Stimulated activated CD4-positive, alpha-beta T cell treated with anti-CD3 and anti-CD28 coated beads, TNF-alpha, amount 100 ng/mL, for 48 hours (primary cell): ENCODE measurements around the gene ICA1.

ENCODE experiments used
- DNase-seq, 3 donors: peaks; one replicate each; pipeline ENCODE4 v3.0.0-alpha.2; 2020; ENCODE audit warnings: low read depth in 3 of 3

ICA1 gene

GRCh38 chr7:8161364-8161828, 100.6 kb downstream of the ICA1 start:
- no peak for DNase-seq

DNA sequence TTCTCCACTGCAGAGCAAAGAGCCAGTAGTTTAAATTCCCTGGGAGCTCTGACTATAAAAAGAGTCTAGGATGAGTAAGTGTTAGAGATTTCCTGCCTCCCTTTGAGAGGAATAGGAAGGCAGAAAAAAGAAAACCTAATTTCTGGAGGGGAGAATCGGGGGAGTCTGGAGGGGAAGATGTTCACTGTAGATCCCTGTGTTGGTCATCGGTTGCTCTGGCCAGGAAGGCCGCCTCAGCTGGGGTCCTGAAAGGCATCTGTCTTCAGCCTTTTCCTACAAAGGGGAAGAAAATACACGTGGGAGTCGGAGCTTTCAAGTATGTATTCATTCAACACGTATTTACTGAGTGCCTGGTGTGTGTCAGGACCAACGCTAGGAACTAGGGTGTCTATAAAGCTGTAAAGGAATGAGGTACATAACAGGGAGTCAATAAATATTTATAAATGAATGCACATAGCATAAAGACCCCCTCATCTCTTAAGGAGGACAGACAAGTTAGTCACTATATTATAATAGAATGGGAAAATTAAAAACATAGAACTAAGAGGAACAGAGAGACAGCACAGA, 101.1 kb downstream of the ICA1 start:
- no peak for DNase-seq

- DNase-seq, result no peak
Observed at GRCh38 chr7:8160250-8160649, 101.7 kb downstream of the ICA1 start.

GRCh38 chr7:8159595-8159994, 102.4 kb downstream of the ICA1 start:
- DNase-seq, result no peak

- no peak for DNase-seq
Observed at GRCh38 chr7:8157296-8157695, 104.7 kb downstream of the ICA1 start.

DNA sequence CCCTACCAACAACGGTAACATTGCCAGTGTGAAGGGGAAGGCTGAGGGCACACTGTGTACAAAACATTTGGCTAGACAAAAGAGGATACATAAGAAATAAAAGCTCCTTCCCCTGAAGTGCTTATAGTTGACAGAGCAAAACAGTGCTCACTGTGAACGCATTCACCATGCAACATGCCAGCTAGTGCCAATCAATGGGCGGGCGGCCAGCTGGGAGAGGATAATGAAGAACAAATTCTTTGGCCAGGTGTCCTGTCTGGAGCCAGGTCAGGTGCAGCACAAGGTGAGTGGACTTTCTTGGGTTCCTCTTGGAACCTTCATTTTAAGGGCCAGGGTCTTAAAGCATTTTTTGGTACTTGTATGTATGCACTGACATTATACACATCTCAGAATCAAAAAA, 106.1 kb downstream of the ICA1 start:
- DNase-seq, result no peak

DNA sequence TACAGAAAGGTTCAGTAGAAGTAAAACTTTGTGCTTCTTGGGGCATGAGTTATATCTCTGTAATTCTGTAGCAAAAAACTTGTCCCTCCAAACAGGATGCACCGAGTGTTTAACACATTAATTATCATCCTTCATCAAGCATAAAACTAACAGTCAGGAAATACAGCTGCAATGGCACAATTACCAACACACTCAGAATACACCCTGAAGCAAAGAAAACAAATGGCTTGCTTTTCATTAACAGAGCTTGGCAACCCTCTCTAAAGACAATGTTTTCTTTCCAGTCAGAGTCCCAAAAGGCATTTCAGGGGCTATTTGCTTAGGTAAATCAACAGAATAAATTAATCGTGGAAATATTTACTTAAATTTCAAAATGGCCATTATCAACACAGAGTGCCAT, 107.7 kb downstream of the ICA1 start:
- no peak for DNase-seq

GRCh38 chr7:8152489-8153192, 109.3 kb downstream of the ICA1 start:
- no peak for DNase-seq

GRCh38 chr7:8151161-8151725, 110.7 kb downstream of the ICA1 start:
- no peak for DNase-seq

- DNase-seq, result no peak
Observed at GRCh38 chr7:8149222-8149621, 112.7 kb downstream of the ICA1 start.

DNA sequence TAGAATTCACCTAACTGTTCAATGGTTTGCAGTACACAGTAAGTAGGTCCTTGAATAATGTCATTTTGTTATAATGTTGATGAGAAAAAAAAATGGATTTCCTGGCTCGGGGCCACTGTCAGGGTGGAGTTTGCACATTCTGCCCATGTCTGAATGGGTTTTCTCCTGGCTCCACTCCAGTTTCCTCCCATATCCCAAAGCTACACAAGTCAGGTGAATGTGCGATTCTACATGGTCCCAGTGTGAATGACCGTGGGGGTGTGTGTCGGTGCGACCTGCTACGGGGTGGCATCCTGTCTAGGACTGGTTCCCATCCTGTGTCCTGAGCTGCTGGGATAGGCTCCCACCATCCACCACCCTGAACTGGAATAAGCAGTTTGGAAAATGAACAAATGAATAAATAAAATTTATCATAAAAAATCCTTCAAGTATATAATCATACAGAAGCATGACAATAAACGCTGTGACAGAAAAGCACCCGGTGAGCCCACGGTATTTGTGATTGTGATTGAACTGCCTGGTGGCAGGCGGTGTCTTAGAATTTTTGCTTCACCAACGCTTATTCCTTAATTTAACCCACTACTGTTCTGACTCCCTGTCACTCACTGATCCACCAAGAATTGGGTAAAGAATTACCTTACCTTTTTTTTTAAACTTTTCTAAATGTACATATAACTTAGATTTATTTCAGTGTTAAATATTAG, 114.1 kb downstream of the ICA1 start:
- DNase-seq, result no peak

DNA sequence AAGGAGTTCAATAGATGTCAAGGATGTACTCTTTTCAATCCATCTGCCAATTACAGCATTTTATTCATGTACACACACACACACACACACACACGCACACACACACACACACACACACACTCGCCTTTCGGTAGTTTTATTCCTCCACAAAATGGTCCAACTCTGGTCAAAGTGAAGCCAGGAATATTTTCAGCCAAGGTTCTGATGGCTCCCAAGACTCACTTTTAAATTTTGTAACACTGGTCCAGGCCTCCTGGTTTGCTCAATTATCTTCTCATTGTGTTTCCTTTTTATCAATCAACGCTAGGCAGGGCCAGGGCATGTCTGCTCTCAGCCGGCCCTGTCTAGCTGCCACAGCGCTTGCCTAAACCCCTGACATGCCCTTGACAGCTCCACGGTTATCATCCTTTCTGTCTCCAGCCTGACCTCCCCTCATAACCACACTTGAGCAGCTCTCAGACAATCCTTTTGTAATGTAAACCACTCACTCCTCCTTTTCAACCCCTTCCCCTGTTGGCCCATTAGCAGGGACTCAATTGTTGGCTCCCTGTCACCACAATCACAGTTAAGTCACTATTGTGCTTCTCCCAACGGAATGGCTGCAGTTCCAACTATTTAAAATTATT, 115.1 kb downstream of the ICA1 start:
- DNase-seq, result no peak

- no peak for DNase-seq
Observed at GRCh38 chr7:8146106-8146787, 115.7 kb downstream of the ICA1 start.

GRCh38 chr7:8144856-8145255, 117.1 kb downstream of the ICA1 start:
- no peak for DNase-seq

GRCh38 chr7:8143151-8143874, 118.7 kb downstream of the ICA1 start:
- DNase-seq, result no peak

DNA sequence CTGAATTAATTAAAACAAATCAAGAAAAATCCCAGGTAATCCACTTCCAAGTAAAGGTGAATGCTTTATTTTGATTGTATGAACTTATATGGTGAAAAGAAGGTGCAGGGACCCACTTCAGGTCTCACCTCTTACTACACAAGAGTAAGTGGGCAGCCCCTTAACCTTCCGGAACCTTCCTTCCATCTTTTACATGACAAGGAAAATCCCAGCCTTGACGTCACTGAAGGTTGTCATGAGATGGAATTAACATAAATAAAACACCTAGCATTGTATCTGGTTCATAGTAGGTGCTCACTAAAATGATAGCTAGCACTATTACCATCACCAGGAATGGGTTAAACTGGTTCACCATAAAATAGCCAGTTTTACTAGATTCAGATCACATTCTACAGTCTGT, 119.5 kb downstream of the ICA1 start:
- no peak for DNase-seq

DNA sequence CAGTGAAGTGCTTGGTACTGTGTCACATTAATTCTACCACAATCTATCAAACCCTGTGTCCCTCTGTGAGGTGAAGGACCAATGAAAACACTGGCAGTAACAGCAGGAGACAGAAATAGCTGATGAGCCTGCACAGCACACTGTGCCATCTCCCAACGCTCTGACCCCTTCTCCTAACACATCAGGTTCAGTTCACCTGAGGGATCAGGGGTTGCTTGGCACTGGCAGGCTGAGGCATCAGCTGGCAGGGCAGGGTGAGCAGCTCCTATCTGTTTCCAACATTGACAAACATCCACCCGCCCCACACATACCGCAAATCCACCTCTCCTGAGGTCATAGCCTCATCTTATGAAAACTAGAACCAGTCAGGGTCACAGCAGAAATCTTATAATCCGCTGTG, 120.9 kb downstream of the ICA1 start:
- no peak for DNase-seq

DNA sequence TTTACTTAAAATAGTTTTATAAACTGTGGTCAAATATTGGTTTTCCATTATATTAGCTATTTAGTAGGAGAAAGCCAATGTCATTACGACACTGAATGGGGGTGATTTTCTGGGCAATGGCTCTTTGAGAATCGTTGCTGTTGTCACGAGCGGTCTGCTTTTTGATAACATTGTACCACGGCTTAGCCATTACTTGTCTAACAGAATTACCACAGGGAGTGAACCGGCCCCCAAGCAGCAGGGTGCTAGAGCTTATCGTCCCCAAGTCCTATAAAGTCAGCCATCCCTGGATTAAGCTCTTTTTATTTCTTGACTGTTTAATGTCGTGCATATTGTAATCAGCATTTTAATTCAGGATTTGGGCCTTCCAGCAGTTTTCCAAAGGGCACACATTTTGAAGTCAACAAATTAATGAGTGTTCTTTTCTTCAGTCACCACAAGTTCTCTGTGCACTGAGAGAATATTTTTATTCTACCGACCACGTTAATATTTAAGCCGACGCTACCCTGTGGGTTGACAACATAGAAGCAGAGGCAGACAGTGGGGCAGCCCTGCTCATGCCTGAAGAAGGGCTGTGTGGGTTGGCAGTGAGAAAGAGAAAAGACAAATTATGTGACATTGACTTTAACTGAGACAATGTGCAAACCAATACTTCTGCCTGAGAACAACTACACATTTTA, 125.8 kb downstream of the ICA1 start:
- no peak for DNase-seq

DNA sequence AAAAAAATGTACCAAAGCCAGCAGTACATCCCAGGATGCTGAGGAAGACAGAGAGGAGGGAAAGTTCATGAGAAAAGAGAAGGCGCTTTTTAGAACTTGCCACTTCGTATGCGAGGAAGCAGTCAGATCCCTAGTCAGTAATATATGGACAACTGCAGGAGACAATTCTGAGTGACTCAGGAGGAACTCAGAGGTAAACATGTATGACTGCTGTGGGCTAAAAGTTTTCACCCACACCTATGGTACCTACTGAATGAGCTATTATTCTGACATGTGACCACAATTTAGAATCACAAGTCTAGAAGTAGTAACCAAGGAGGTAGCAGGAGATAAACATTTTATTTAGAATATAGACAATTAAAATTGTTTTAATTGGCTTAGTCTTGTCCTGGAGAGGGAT, 126.5 kb downstream of the ICA1 start:
- DNase-seq, result no peak

DNA sequence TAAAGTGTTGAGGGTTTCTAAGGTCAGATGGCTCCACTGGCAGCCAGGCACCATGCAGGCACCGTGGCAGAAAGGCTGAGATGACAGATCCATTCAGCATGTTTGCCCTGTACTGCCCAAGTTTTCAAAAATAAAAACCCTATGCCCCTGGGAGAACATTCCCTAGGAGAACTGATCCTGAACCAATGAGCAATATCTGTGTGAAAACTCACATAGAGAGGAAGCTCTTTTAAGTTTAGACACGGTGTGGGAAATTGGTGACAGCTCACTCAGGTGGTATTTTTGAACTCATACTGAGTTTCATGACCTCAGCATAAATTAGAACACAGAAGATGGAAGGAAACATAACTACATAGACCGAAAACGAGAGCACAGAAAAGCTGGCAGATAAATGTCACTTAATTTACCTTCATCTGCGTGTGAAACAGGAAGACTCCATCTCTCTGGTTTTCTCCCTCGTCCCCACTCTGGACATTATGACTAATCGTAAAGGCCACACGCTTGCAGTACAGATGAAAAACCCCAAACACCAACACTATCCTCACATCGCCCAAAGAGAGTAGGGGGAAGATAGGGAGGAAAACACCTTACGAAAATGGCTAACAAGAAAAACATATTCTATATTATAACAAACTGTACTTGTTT, 127.8 kb downstream of the ICA1 start:
- DNase-seq, result no peak
